ENCODE data around the gene TEKT5.

- TF ChIP-seq CTCF (IDR thresholded peaks at IDR 0.05) (peak in 5 of 6 experiments; percentile 5 to 56 (median 36)), POLR2A (IDR thresholded peaks at IDR 0.05) (peak; percentile 26 to 81)
These were observed 114.5 kb downstream of the TEKT5 start, which contains the start of gene EMP2 for GRCh38 chr16:10579965-10580882.
